Prostate gland (tissue), 2 donors: ENCODE results near the gene HSDL2.

Experiments
- CTCF ChIP-seq, 4 experiments: fragments of 200-600 bp in 2 of 4; fragments of 450-650 bp in 2 of 4; sonication (generic) in 2 of 4; IDR thresholded peaks; 1 replicate in 3 of 4; 2 replicates in 1 of 4; pipeline ENCODE4 v1.5.1; 2016 to 2019; ENCODE audit warnings: antibody characterized with exemption in 4 of 4, mild to moderate bottlenecking in 2 of 4, moderate library complexity in 2 of 4
- POLR2AphosphoS5 ChIP-seq: sonication (generic); formaldehyde crosslinking; IDR thresholded peaks from one replicate; pipeline ENCODE4 v1.6.1; 2017; ENCODE audit warnings: antibody characterized with exemption

- TF ChIP-seq CTCF (IDR thresholded peaks at IDR 0.05) (no peak), POLR2AphosphoS5 (no peak)
These were observed 125.2 kb downstream of the HSDL2 start for GRCh38 chr9:112505086-112505485.
